ENCODE measurements around the gene ERC2. TPM values are rescaled to one million over a fixed set of nuclear protein-coding genes. Genes with fewer than 3 reads are reported as not detected.

ERC2 gene
- total RNA-seq, 2 donors from 2014 or later: 16.1 to 22.8 TPM

DNA sequence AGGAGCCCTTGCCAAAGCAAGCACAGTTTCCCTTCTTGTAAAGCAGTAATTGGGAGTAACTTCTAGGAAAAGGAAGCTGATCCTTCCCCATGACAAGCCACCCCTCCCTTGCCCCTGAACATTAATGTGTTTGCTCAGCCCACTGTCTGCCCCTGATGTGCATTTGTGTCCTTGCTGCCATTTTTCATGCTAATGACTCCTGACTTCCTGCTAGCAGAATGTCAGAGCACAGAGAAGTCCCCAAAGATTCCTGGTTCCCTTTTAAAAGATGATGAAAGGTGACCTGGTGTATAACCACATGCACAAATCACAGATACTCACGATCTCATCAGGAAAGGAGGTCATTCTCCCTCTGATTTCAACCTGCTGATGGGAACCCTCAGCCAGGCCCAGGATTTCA is 936.9 kb downstream of the ERC2 start:
- 76 to 80% methylated on average over 1 of the region's 1 CpG for WGBS, 2 experiments (ENCODE audit: insufficient coverage in 1 of 2, insufficient read length in 1 of 2)
- Mint-ChIP-seq H3K27ac (no peak overlapping the region), H3K4me3 (no peak overlapping the region), H3K4me1 (peaks cover 5% of the 10 kb centered on the region), H3K9me3 (no peaks in the 10 kb centered on the region), H3K27me3 (ENCODE audit: insufficient read depth) (peaks cover 2% of the 10 kb centered on the region), H3K36me3 (ENCODE audit: low read depth) (no peaks in the 10 kb centered on the region)
- Histone ChIP-seq H3K36me3 (ENCODE audit: control insufficient read depth, insufficient read depth, low read length) (no peaks in the 10 kb centered on the region), H3K4me1 (ENCODE audit: control insufficient read depth, insufficient read depth, low read length) (no peaks in the 10 kb centered on the region), H3K27me3 (ENCODE audit: control insufficient read depth, insufficient read depth, low read length, poor library complexity, severe bottlenecking) (no peaks in the 10 kb centered on the region), H3K9me3 (ENCODE audit: control insufficient read depth, low read length) (no peaks in the 10 kb centered on the region), H3K4me3 (ENCODE audit: low read length) (no peak overlapping the region), H3K9ac (ENCODE audit: extremely low read depth, low read length, poor library complexity, severe bottlenecking) (no peak overlapping the region), H3K27ac (ENCODE audit: low read depth, low read length) (peak overlapping the region; percentile 13)
- TF ChIP-seq, protein P1, sequence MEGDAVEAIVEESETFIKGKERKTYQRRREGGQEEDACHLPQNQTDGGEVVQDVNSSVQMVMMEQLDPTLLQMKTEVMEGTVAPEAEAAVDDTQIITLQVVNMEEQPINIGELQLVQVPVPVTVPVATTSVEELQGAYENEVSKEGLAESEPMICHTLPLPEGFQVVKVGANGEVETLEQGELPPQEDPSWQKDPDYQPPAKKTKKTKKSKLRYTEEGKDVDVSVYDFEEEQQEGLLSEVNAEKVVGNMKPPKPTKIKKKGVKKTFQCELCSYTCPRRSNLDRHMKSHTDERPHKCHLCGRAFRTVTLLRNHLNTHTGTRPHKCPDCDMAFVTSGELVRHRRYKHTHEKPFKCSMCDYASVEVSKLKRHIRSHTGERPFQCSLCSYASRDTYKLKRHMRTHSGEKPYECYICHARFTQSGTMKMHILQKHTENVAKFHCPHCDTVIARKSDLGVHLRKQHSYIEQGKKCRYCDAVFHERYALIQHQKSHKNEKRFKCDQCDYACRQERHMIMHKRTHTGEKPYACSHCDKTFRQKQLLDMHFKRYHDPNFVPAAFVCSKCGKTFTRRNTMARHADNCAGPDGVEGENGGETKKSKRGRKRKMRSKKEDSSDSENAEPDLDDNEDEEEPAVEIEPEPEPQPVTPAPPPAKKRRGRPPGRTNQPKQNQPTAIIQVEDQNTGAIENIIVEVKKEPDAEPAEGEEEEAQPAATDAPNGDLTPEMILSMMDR (conservative IDR thresholded peaks at IDR 0.05): no peak
- no peak for DNase-seq

DNA sequence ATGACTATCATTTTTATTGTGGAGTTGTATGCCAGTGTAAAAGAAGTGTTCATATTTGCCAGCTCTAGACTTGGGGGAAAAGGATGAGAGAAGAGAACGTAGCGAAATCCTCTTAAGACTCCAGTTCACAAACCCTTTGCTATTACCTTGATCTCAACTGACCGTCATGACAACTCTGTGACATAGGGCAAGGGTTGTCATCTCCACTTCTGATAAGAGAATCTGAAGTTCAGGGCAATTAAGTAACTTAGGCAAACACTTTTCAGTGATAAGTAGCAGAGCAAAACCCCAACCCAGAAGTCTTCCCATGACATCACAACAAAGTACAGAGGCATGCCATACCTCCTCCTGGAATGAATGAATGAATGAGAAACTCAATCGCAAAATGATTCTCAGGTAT is 940.9 kb downstream of the ERC2 start:
- WGBS, 2 experiments (ENCODE audit: insufficient coverage in 1 of 2, insufficient read length in 1 of 2): 95 to 96% methylated on average over 4 of the region's 4 CpGs
- Histone ChIP-seq H3K27ac (ENCODE audit: low read depth, low read length) (no peak overlapping the region), H3K9ac (ENCODE audit: extremely low read depth, low read length, poor library complexity, severe bottlenecking) (no peak overlapping the region), H3K4me1 (ENCODE audit: control insufficient read depth, insufficient read depth, low read length) (peaks cover 4% of the 10 kb centered on the region), H3K36me3 (ENCODE audit: control insufficient read depth, insufficient read depth, low read length) (no peaks in the 10 kb centered on the region), H3K9me3 (ENCODE audit: control insufficient read depth, low read length) (no peaks in the 10 kb centered on the region), H3K4me3 (ENCODE audit: low read length) (no peak overlapping the region), H3K27me3 (ENCODE audit: control insufficient read depth, insufficient read depth, low read length, poor library complexity, severe bottlenecking) (peaks cover 12% of the 10 kb centered on the region)
- TF ChIP-seq, protein P1 (conservative IDR thresholded peaks at IDR 0.05): no peak
- no peak for DNase-seq
- Mint-ChIP-seq H3K4me3 (no peak overlapping the region), H3K27ac (no peak overlapping the region), H3K36me3 (ENCODE audit: low read depth) (no peaks in the 10 kb centered on the region), H3K27me3 (ENCODE audit: insufficient read depth) (peaks cover 22% of the 10 kb centered on the region), H3K4me1 (peaks cover 11% of the 10 kb centered on the region), H3K9me3 (no peaks in the 10 kb centered on the region)

DNA sequence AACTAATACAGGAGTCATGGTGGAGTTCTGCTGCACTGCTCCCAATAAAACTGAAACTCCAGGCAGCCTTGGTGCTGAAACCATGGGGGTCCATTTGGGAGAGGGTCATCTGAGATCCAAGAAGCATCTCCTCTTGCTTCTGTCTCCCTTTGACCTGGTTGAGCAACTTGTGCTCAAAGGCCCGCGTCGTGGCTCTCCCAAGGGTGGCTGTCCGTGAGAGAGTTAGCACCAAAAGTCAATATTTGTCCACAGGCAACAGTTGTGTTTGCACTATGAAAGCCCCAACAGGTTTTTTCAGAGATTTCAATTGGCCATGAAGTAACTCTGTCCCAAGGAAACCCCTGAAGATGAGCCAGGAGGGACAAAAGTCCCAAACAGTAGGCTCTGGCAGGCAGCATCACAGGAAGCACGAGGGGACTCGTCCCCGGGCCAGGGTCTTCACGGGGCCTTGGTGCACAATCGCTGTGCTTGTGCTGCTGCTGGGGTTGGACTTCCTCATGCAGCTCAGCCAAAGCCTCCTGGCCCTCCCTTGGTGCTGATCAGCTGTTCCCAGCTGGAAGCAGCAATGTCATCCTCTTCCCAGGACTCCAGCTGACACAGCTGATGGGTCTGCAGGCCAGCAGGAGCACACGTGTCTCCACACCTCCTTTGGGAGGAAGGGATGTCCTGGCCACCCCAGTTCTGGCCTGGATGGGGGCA is 941.8 kb downstream of the ERC2 start:
- Mint-ChIP-seq H3K4me3 (no peak overlapping the region), H3K36me3 (ENCODE audit: low read depth) (no peaks in the 10 kb centered on the region), H3K4me1 (peaks cover 20% of the 10 kb centered on the region), H3K27ac (no peak overlapping the region), H3K27me3 (ENCODE audit: insufficient read depth) (peaks cover 22% of the 10 kb centered on the region), H3K9me3 (no peaks in the 10 kb centered on the region)
- Histone ChIP-seq H3K9me3 (ENCODE audit: control insufficient read depth, low read length) (no peaks in the 10 kb centered on the region), H3K9ac (ENCODE audit: extremely low read depth, low read length, poor library complexity, severe bottlenecking) (no peak overlapping the region), H3K4me1 (ENCODE audit: control insufficient read depth, insufficient read depth, low read length) (peaks cover 8% of the 10 kb centered on the region), H3K27ac (ENCODE audit: low read depth, low read length) (no peak overlapping the region), H3K36me3 (ENCODE audit: control insufficient read depth, insufficient read depth, low read length) (no peaks in the 10 kb centered on the region), H3K4me3 (ENCODE audit: low read length) (no peak overlapping the region), H3K27me3 (ENCODE audit: control insufficient read depth, insufficient read depth, low read length, poor library complexity, severe bottlenecking) (peaks cover 12% of the 10 kb centered on the region)
- no peak for DNase-seq
- TF ChIP-seq, protein P1 (conservative IDR thresholded peaks at IDR 0.05): no peak
- WGBS, 2 experiments (ENCODE audit: insufficient coverage in 1 of 2, insufficient read length in 1 of 2): 95 to 96% methylated on average over 10 of the region's 10 CpGs
